Stimulated activated CD8-positive, alpha-beta memory T cell treated with anti-CD3 and anti-CD28 coated beads, Interleukin-7, amount 100 ng/mL, for 48 hours (primary cell): ENCODE results near the gene CREG2.

ENCODE experiments used
- DNase-seq, 2 donors: peaks; one replicate each; pipeline ENCODE4 v3.0.0-alpha.2; 2020; ENCODE audit warnings: low read depth in 1 of 2; ENCODE audit errors: extremely low read depth in 1 of 2

The CREG2 gene

DNA sequence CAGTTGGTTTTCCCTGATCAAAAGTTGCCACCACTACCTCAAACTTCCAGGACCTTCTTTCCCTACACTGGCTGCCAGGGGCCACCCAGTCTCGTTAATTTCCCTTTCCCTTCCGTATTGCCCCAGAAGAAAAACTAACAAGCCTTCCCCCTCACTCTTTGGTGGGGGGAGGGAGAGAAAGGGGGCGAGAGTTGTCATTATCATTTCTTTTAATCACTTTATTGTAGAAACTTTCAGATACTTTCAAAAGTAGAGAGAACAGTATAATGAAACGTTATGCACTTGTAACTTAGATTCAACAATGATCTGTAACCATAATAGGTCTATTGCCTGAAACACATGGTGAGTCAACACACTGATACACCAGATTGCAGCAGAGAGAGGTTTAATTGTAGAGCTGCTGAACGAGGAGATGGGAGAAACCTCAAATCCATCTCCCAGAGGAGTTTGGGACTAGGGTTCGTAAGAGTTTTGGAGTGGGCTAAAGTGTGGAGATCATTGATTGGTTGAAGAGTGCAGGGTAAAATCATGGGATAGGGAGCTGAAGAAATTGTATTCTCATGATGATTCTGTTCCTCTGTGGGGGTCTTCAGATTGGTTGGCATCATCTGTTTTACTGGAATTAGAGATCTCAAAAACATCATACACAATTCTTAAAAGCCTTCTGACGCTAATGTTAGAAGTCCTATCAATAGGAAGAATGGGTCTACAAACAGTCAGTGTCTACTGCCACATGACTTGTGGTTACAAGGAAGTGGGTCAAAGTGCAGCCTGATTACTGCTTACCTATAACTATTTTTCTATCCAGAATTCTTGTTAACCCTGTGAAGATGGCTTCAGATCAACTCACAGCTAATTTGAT lies 76.2 kb downstream of the CREG2 start:
- no peak for DNase-seq

DNA sequence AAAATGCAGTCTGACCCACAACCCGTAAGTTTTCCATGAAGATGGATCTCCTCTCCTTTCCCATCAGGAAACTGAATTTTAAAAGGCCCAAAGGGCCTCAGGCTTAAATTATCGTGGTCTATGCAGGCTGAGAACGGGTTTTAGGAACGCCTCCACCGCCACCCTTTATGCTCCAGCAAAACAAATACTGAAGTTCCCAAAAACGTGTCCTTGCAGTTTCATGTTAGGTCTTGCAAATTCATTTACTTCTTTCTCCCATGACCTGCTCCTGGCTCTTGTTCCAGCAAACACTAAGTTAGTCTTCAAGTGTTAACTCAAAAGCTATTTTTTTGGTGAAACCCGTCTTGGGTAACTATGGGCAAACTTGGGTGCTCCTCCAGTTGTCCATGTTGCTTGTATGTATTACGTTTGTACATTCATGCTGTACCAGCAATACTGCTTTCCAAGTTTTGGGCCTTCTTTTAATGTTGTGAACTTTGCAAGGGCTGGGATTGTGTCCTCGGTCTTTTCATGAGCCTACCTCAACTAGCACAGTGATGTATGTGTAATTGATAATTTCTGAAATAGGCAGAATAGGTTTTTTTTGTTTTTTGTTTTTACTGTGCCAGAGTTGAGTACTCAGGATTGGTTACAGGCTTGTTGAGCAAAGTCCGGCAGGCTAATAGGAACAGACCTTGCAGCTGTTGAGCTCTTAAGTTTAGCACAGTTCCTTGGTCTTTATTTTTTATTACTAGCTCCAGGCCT lies 77.0 kb downstream of the CREG2 start:
- DNase-seq: no peak

DNA sequence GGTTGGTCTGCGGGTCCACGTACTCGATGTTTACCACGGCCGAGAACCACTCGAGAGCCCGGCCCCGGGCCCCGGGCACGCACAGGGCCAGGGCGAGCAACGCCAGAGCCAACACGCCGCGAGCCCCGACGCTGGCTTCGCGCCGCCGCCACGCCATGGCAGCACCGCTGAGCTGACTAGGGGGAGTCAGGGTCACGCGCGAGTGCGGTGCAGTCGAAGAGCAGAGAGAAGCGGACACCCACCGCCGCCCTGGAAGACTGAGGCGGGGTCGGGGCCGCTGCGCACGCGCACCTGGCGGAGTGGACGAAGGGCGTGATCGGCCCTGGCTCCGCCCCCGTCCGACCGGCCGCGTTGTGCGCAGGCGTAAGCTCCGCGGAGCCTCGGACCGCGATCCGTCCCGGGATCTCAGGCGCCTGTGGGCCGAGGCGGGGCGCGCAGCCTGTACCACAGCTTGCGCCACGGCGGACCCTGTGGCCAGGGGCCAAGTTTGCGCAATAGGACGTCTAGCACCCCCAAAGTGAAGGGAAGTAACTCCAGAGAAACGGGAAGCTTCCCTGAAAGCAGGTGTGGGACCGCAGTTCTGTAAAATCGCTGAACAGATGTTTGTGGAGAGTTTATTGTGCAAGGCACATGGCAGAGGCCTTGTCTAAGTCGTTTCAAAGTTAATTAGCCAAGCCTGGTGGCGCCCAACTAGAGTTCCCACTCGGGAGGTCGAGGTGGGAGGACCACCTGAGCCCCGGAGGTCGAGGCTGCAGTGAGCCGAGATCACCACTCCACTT lies 78.7 kb downstream of the CREG2 start, which contains the start of gene RNF149:
RNF149 (minus strand) TSS at position 270 of the 779 bp plus-strand sequence; CDS start at position 157, 113 bp downstream.
- DNase-seq: peak; percentile 82 to 87

DNA sequence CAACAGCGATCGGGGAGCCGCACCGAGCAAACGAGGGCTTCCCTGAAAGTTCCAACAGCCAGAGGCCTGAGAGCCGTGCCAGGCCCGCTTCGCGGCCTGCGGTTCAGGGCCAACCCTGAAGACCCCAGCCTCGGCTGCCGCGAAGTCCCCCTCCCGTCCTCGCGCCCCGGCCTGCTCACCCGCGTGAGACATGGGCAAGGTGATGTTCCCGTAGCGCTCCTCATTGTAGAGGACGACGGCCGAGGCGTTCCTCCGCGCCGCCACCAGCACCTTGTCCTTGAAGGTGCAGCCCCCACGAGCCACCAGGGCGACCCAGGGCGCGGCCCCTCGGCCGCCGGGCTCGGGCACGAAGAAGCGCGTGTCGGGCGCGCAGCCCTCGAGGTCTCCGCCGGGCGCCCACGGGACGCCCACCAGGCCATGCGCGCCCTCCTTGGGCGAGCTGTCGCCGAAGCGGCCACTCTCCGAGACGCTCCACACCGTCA lies 79.3 kb downstream of the CREG2 start:
- no peak for DNase-seq

DNA sequence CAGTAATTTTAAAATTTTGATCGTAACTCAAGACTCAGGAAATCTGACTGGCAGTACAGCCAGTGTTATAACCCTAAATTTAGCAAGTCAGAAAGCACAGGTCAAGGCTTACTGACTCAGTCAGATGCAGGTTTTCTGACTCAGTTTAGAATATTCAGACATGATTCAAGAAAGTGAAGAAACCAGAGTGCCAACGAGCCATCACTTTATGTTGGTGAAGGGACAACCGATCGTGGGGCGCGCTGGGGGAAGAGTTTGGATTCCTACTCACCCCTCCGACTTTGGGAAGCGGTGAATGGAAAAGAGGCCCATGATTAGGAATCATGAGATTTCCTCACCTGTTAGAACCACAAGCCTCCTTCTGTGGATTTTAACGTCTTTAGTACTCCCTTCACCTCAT lies 79.8 kb downstream of the CREG2 start:
- DNase-seq: no peak

DNA sequence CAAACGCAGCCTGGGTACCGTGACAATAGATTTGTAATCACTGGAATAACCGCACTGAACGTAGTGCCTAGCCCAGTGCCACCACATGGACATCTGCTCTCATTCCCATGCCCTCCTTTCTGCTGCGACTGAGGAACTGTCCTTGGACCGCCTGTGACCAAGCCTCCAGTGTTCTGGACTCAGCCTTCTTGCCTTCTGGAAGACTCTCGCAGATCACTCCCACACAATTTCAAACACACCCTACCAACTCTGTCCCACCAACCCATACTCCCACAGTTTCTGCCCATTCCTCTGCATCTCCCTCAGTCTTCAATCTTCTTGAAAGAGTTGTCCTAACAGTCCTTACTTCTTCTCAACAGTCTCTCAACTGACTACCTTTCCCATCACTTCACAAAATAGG lies 80.9 kb downstream of the CREG2 start:
- DNase-seq: no peak

DNA sequence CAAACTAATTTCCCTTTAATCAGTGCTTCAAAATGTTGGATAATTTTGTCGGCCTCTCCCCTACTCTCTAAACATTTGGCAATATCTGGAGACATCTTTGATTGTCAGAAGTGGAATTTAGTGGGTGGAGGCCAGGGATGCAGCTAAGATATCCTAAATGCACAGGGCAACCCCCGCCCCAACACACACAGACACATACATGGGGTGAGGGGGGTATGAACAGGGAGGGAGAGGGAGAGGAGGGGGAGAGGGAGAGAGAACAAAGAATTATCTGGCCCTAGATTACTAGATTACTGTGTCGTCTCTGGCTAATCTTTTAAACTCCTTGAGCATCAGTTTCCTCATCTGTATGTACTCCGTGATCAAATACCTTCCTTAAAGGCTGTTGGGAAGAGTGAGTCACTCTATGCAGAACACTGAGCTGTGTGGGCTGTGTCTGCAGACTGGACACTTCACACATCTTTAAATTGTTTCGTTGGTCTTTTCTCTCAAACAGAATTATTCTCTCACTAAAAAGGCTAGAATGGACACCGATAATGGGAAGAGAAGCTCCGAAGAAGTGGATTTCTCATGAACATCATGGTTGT lies 81.7 kb downstream of the CREG2 start:
- no peak for DNase-seq

DNA sequence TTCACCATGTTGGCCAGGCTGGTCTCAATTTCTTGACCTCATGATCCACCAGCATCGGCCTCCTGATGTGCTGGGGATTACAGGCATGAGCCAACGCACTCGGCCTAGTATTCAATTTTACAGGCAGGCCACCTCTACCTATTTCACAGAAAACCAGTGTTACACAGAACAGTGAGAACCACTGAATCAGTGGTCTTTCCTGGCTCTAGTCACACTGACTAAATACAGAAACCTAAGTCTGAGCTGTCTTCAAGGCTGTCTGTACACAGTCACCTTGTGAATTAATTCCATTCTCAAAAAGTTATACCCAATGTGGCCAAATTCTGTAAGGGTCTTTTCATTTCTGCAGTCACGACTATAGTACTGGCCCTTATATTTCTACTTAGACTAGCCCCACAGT lies 82.3 kb downstream of the CREG2 start:
- no peak for DNase-seq

DNA sequence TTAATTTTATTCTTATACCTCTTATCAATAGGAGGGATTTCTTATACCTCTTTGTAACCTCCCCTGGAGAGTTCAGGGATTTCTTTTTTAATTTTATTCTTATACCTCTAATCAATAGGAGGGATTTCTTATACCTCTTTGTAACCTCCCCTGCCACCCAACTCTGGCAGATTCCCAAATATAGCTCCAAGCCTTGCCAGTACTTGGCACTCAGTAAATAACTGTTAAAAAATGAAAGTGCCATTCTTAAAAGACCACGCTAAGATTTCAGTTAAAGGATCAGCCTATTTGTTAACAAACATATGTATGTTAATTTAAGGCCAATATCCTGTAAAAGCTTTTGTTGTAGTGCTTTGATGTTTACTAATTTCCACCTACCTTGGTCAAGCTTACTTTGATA lies 83.6 kb downstream of the CREG2 start:
- DNase-seq: no peak

DNA sequence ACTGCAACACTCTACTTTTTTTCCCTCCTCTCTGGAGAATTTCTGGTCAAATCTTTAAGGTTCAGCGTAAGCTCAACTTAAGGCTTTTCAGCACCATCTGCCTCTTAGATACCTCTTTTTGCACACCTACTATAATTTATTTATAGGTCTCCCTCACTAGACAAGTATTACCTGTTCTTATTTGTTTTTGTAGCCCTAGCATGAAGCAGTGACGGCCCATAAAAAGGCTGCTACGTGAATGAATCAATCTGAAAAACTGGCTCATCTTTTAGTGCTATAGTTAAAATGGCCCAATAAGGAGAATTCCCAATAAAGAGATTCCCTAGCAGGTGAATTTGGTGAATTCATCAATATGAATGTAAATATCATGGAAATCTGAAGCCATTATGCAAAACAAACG lies 85.3 kb downstream of the CREG2 start:
- DNase-seq: no peak

DNA sequence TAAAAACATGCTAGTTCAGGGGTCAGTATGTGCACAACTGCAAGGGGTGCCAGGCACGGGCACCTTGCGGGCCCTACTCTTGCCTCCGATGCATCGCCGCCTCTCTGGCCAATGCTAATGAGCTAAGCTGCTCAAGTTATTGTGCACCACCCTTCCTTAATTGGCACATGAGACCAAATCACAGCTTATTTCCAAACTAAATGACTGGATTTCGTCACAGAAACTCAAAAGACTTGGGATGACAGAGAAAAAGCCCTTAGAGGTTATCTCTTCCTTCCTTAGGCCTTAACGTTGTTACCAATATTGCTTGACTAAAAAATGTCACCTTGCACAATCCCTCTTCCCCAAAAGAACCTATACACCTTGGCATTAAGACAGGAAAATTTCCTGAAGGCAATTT lies 86.5 kb downstream of the CREG2 start:
- no peak for DNase-seq

DNA sequence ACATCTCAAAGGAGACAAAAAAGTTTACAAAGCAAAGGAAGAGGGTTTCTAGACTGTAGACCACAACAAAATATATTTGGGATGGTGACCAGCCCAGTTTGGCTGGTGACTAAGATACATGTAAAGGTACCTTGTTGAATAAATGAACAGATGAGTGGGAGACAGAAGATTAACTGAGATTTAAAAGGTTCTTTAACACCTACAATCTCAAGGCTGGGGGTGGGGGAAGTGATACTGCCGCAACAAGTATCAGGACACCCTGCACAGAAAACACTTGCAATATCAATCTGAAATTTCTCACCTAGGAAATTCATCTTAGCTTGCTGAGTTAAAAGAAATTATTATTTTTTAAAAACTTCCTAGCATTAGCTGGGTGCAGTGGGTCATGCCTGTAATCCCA lies 87.1 kb downstream of the CREG2 start:
- peak in 1 of 2 donors; percentile 8 for DNase-seq

DNA sequence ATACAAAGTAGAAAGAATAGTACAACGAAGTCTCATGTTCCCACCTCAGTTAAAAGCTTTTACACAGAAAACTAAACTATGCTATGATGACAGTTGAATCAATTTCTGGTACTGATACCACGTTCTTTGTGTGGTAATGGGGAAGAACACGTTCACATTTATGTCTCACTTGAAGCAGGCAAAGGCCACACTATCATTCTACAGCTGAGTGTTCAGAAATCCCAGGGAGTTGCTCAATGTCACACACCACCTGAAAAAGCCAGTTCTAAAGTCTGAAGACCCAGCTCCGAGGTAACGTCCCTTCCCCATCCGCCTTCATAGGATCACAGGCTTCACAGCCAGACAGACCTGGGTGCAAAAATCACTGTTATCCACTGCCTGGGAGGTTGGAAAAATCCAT lies 87.7 kb downstream of the CREG2 start:
- no peak for DNase-seq

DNA sequence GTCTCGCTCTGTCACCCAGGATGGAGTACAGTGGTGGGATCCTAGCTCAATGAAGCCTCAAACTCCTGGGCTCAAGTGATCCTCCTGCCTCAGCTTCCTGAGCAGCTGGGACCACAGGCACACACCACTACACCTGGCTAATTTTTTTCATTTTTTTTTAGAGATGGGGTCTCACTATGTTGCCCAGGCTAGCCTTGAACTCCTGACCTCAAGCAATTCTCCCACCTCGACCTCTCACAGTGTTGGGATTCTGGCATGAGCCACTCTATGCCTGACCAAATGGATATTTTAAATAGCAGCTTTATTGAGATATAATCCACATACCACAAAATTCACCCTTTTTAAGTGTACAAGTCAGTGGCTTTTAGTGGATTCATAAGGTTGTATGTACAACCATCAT lies 89.9 kb downstream of the CREG2 start:
- DNase-seq: no peak

DNA sequence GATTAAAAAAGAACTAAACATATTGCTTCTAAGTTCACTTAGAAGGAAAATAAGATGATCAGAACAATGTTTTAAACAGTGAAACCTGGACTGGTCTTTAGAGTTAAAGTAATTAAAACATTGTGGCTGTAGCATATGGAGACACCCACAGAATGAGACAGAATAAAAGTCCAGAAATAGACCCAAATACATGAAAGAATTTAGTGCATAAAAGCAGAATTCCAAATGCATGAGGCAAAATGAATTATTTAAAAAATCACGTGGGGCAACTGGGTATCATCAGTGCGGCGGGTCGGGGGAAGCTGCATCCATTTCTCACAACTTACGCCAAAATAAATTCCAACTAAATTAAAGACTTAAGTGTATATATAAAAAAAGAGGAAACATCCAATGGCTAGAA lies 90.9 kb downstream of the CREG2 start:
- no peak for DNase-seq

DNA sequence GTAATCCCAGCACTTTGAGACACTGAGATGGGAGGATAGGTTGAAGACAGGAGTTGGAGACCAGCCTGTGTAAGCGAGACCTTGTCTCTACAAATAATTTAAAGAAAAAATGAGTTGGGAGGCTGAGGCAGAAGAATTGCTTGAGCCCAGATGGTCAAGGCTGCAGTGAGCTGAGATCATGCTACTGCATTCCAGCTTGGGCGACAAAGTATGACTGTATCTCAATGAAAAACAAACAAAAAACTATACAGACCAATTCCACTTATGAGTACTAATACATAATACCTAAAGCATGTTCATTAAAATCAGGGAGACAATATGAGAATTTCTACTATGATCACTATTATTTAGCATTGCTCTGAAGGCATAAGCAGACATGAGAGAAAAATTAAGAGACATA lies 91.4 kb downstream of the CREG2 start:
- no peak for DNase-seq
